D721Med (cell line): ENCODE data around the gene MKS1.

Experiments used
- DNase-seq: peaks from one replicate; pipeline ENCODE4 v3.0.0; 2011; ENCODE audit warnings: low spot score; ENCODE audit not compliant: insufficient read length
- FAIRE-seq: peaks from 2 replicates; lab custom pipeline; 2011; peaks lifted over from hg19 to GRCh38; lab: Jason Lieb, UNC
- TF ChIP-seq, protein P1 (sequence below): IDR thresholded peaks from 2 replicates; pipeline ENCODE4 v1.5.1; 2012; ENCODE audit warnings: mild to moderate bottlenecking, control low read depth; ENCODE audit not compliant: insufficient read depth; ENCODE audit errors: missing control alignments

The MKS1 gene

DNA sequence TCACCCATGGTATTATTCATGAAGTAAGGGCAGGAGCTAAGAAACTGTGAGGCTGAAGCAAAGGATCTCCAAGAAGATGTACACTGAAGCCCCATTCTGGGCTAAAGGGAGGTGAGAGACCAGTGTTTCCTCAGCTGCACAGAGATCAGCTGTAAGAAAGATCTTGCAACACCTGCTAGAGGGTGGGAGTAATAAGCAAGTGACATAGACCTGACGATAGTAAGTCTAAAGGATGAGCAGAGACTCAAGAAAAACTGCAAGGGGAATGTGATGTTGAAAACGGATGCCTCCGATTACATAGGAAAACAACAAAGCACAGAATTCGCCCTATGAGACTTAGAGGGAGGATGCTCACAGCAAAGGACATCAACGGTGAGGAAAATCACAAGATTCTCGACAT, 52.4 kb downstream of the MKS1 start, which contains the start of gene OR4D2:
Gene OR4D2, plus strand, starts transcription at position 301 of the 400 bp plus-strand sequence. CDS start 2,674 bp downstream, outside the sequence.
- DNase-seq (no peak), FAIRE-seq (no peak)
- TF ChIP-seq, protein P1, sequence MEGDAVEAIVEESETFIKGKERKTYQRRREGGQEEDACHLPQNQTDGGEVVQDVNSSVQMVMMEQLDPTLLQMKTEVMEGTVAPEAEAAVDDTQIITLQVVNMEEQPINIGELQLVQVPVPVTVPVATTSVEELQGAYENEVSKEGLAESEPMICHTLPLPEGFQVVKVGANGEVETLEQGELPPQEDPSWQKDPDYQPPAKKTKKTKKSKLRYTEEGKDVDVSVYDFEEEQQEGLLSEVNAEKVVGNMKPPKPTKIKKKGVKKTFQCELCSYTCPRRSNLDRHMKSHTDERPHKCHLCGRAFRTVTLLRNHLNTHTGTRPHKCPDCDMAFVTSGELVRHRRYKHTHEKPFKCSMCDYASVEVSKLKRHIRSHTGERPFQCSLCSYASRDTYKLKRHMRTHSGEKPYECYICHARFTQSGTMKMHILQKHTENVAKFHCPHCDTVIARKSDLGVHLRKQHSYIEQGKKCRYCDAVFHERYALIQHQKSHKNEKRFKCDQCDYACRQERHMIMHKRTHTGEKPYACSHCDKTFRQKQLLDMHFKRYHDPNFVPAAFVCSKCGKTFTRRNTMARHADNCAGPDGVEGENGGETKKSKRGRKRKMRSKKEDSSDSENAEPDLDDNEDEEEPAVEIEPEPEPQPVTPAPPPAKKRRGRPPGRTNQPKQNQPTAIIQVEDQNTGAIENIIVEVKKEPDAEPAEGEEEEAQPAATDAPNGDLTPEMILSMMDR: no peak

- no peak for DNase-seq
- FAIRE-seq: no peak
- TF ChIP-seq, protein P1: no peak
Observed at GRCh38 chr17:58165981-58166380, 53.1 kb downstream of the MKS1 start.

- FAIRE-seq (no peak), DNase-seq (no peak)
- TF ChIP-seq, protein P1: no peak
Observed at GRCh38 chr17:58161566-58161965, 57.5 kb downstream of the MKS1 start.

- DNase-seq (no peak), FAIRE-seq (no peak)
- TF ChIP-seq, protein P1: no peak
Observed at GRCh38 chr17:58158181-58158580, 60.9 kb downstream of the MKS1 start.

- FAIRE-seq (no peak), DNase-seq (no peak)
- TF ChIP-seq, protein P1: no peak
Observed at GRCh38 chr17:58156839-58157803, 61.9 kb downstream of the MKS1 start.
